ENCODE data around the gene SPDYA. TPM values are rescaled to one million over a fixed set of nuclear protein-coding genes. Genes with fewer than 3 reads are reported as not detected.

SPDYA gene
- polyA plus RNA-seq, 1 donor from 2014 or later: 0.46 TPM

- H3F3A ChIP-seq (ENCODE audit: insufficient read depth, low read length, poor library complexity, severe bottlenecking): no peaks in the 10 kb centered on the region
- TF ChIP-seq EZH2 (IDR thresholded peaks at IDR 0.05; ENCODE audit: borderline replicate concordance, insufficient read depth, low read length, poor library complexity, severe bottlenecking) (no peak), TAF1 (IDR thresholded peaks at IDR 0.05; ENCODE audit: low read depth) (no peak), EP300 (conservative IDR thresholded peaks at IDR 0.05; ENCODE audit: poor library complexity, severe bottlenecking) (no peak), SMC3 (conservative IDR thresholded peaks at IDR 0.05; ENCODE audit: poor library complexity) (no peak), POLR2AphosphoS5 (IDR thresholded peaks at IDR 0.05) (no peak), RAD21 (conservative IDR thresholded peaks at IDR 0.05) (no peak), CTCF (IDR thresholded peaks at IDR 0.05; ENCODE audit: poor library complexity, severe bottlenecking) (no peak), REST (IDR thresholded peaks at IDR 0.05; ENCODE audit: borderline replicate concordance) (no peak), MXI1 (conservative IDR thresholded peaks at IDR 0.05; ENCODE audit: poor library complexity, severe bottlenecking) (no peak)
- no peaks in the 10 kb centered on the region for H3K27me3 ChIP-seq (ENCODE audit: insufficient read depth, low read depth, low read length)
- H3K36me3 ChIP-seq (ENCODE audit: insufficient read depth, low read length): peaks cover 10% of the 10 kb centered on the region
- no peak overlapping the region for H3K4me2 ChIP-seq (ENCODE audit: low read length)
- H3K4me3 ChIP-seq (ENCODE audit: low read length): no peak overlapping the region
- H3K9ac ChIP-seq (ENCODE audit: low read length): no peak overlapping the region
- no peak overlapping the region for H3K27ac ChIP-seq (ENCODE audit: low read length)
- no peaks in the 10 kb centered on the region for H3K9me2 ChIP-seq (ENCODE audit: insufficient read depth, low read length)
- peaks cover 6% of the 10 kb centered on the region for H4K20me1 ChIP-seq (ENCODE audit: insufficient read depth)
- peaks cover 58% of the 10 kb centered on the region for H3K79me2 ChIP-seq (replicated peaks; ENCODE audit: insufficient read depth, low read length)
- no peak overlapping the region for H2AFZ ChIP-seq (ENCODE audit: low read depth, low read length)
- no peaks in the 10 kb centered on the region for H3K9me3 ChIP-seq (ENCODE audit: low read length)
These were observed 34.2 kb upstream of the SPDYA start for GRCh38 chr2:28776471-28776870.

- TF ChIP-seq EZH2 (IDR thresholded peaks at IDR 0.05; ENCODE audit: borderline replicate concordance, insufficient read depth, low read length, poor library complexity, severe bottlenecking) (no peak), CTCF (IDR thresholded peaks at IDR 0.05; ENCODE audit: poor library complexity, severe bottlenecking) (no peak), REST (IDR thresholded peaks at IDR 0.05; ENCODE audit: borderline replicate concordance) (no peak), TAF1 (IDR thresholded peaks at IDR 0.05; ENCODE audit: low read depth) (no peak), SMC3 (conservative IDR thresholded peaks at IDR 0.05; ENCODE audit: poor library complexity) (no peak), RAD21 (conservative IDR thresholded peaks at IDR 0.05) (no peak), MXI1 (conservative IDR thresholded peaks at IDR 0.05; ENCODE audit: poor library complexity, severe bottlenecking) (no peak), EP300 (conservative IDR thresholded peaks at IDR 0.05; ENCODE audit: poor library complexity, severe bottlenecking) (no peak), POLR2AphosphoS5 (IDR thresholded peaks at IDR 0.05) (no peak)
- H3K36me3 ChIP-seq (ENCODE audit: insufficient read depth, low read length): peaks cover 17% of the 10 kb centered on the region
- H3K27me3 ChIP-seq (ENCODE audit: insufficient read depth, low read depth, low read length): no peaks in the 10 kb centered on the region
- peaks cover 39% of the 10 kb centered on the region for H3K79me2 ChIP-seq (replicated peaks; ENCODE audit: insufficient read depth, low read length)
- peaks cover 6% of the 10 kb centered on the region for H4K20me1 ChIP-seq (ENCODE audit: insufficient read depth)
- H3K4me2 ChIP-seq (ENCODE audit: low read length): no peak overlapping the region
- H3K9me2 ChIP-seq (ENCODE audit: insufficient read depth, low read length): no peaks in the 10 kb centered on the region
- no peaks in the 10 kb centered on the region for H3F3A ChIP-seq (ENCODE audit: insufficient read depth, low read length, poor library complexity, severe bottlenecking)
- no peaks in the 10 kb centered on the region for H3K9me3 ChIP-seq (ENCODE audit: low read length)
- no peak overlapping the region for H3K9ac ChIP-seq (ENCODE audit: low read length)
- H3K27ac ChIP-seq (ENCODE audit: low read length): no peak overlapping the region
- H2AFZ ChIP-seq (ENCODE audit: low read depth, low read length): no peak overlapping the region
- H3K4me3 ChIP-seq (ENCODE audit: low read length): no peak overlapping the region
These were observed 32.2 kb upstream of the SPDYA start for GRCh38 chr2:28778392-28778791.

Data from neural cell (in vitro differentiated cells).